Liver (tissue), 3 donors: Measurements from ENCODE around the gene IGDCC3.

Experiments
- ATF3 ChIP-seq: IDR thresholded peaks from 2 replicates; pipeline ENCODE4 v1.6.1; 2016; ENCODE audit warnings: antibody characterized with exemption
- CTCF ChIP-seq: fragments of 150-350 bp; IDR thresholded peaks from 2 replicates; pipeline ENCODE4 v1.5.1; 2017; ENCODE audit warnings: improper control_type of control experiment, low read depth, low read length; ENCODE audit not compliant: missing input control
- EGR1 ChIP-seq, 2 donors: IDR thresholded peaks; 2 replicates each; pipeline ENCODE4 v1.6.1; 2016 to 2018; ENCODE audit warnings: antibody characterized with exemption in 2 of 2, low read depth in 2 of 2
- FOXA1 ChIP-seq: IDR thresholded peaks from 2 replicates; pipeline ENCODE4 v1.6.1; 2016; ENCODE audit warnings: antibody characterized with exemption
- GABPA ChIP-seq, 2 donors: IDR thresholded peaks in 1 of 2; conservative IDR thresholded peaks in 1 of 2; 2 replicates each; pipeline ENCODE4 v1.6.1; 2016; ENCODE audit warnings: antibody characterized with exemption in 2 of 2, mild to moderate bottlenecking in 1 of 2, moderate library complexity in 1 of 2
- JUND ChIP-seq, 2 donors: IDR thresholded peaks; 2 replicates each; pipeline ENCODE4 v1.6.1; 2016; ENCODE audit warnings: antibody characterized with exemption in 2 of 2
- RAD21 ChIP-seq, 2 donors: IDR thresholded peaks; 2 replicates each; pipeline ENCODE4 v1.6.1; 2016; ENCODE audit warnings: antibody characterized with exemption in 2 of 2, mild to moderate bottlenecking in 2 of 2
- RXRA ChIP-seq, 2 donors: IDR thresholded peaks; 2 replicates each; pipeline ENCODE4 v1.6.1; 2017 to 2018; ENCODE audit warnings: antibody characterized with exemption in 2 of 2, mild to moderate bottlenecking in 1 of 2
- SP1 ChIP-seq: IDR thresholded peaks from 2 replicates; pipeline ENCODE4 v1.6.1; 2018; ENCODE audit warnings: antibody characterized with exemption, mild to moderate bottlenecking
- TAF1 ChIP-seq: conservative IDR thresholded peaks from 2 replicates; pipeline ENCODE4 v1.6.1; 2016; ENCODE audit warnings: antibody characterized with exemption, mild to moderate bottlenecking
- YY1 ChIP-seq: IDR thresholded peaks from 2 replicates; pipeline ENCODE4 v1.6.1; 2016; ENCODE audit warnings: antibody characterized with exemption, mild to moderate bottlenecking
- ZBTB33 ChIP-seq: IDR thresholded peaks from 2 replicates; pipeline ENCODE4 v1.6.1; 2016; ENCODE audit warnings: antibody characterized with exemption
- TF ChIP-seq, protein P1 (sequence below): IDR thresholded peaks from 2 replicates; pipeline ENCODE4 v1.6.1; 2016; ENCODE audit warnings: antibody characterized with exemption
- TF ChIP-seq, protein P2 (sequence below): IDR thresholded peaks from 2 replicates; pipeline ENCODE4 v1.6.1; 2016; ENCODE audit warnings: antibody characterized with exemption, mild to moderate bottlenecking
- donor health status: healthy.
- donor health status: healthy.

DNA sequence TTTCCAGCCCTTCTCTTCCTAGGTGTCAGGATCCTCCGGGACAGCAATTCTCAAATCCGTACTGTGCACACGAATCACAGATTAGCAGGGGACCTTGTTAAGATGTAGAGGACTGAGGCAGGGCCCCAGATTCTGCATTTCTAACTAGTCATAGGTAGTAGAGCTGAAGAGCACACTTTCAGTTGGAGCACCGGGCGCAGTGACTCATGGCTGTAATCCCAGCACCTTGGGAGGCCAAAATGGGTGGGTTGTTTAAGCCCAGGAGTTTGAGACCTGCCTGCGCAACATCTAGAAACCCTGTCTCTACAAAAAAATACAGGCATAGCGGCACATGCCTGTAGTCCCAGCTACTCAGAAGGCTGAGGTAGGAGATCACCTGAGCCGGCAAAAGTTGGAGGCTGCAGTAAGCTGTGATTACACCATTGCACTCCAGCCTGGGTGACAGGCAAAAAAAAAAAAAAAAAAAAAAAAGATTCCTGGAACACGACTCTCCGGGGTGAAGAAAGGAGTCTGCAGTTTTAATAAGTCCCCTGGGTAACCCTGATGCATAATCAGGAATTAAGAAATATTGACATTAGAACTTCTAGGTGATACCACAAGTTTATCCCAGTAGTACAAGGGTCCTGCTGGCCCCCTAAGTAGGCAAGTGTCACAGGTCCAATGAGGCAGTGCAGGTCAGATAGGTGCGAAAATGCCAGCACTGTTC is 21.4 kb upstream of the IGDCC3 start:
- no peak for TF ChIP-seq CTCF
- TF ChIP-seq YY1: no peak
- no peak for TF ChIP-seq GABPA (IDR thresholded peaks at IDR 0.05 in 1 of 2, conservative IDR thresholded peaks at IDR 0.05 in 1 of 2)
- TF ChIP-seq, protein P1, sequence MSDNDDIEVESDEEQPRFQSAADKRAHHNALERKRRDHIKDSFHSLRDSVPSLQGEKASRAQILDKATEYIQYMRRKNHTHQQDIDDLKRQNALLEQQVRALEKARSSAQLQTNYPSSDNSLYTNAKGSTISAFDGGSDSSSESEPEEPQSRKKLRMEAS: no peak
- no peak for TF ChIP-seq RAD21 (IDR thresholded peaks at IDR 0.05)
- no peak for TF ChIP-seq TAF1
- TF ChIP-seq FOXA1: no peak
- no peak for TF ChIP-seq SP1
- no peak for TF ChIP-seq ATF3
- no peak for TF ChIP-seq RXRA (IDR thresholded peaks at IDR 0.05)
- no peak for TF ChIP-seq EGR1 (IDR thresholded peaks at IDR 0.05; ENCODE audit: low read depth in 2 of 2)
- TF ChIP-seq ZBTB33: no peak
- TF ChIP-seq JUND (IDR thresholded peaks at IDR 0.05): no peak
- TF ChIP-seq, protein P2, sequence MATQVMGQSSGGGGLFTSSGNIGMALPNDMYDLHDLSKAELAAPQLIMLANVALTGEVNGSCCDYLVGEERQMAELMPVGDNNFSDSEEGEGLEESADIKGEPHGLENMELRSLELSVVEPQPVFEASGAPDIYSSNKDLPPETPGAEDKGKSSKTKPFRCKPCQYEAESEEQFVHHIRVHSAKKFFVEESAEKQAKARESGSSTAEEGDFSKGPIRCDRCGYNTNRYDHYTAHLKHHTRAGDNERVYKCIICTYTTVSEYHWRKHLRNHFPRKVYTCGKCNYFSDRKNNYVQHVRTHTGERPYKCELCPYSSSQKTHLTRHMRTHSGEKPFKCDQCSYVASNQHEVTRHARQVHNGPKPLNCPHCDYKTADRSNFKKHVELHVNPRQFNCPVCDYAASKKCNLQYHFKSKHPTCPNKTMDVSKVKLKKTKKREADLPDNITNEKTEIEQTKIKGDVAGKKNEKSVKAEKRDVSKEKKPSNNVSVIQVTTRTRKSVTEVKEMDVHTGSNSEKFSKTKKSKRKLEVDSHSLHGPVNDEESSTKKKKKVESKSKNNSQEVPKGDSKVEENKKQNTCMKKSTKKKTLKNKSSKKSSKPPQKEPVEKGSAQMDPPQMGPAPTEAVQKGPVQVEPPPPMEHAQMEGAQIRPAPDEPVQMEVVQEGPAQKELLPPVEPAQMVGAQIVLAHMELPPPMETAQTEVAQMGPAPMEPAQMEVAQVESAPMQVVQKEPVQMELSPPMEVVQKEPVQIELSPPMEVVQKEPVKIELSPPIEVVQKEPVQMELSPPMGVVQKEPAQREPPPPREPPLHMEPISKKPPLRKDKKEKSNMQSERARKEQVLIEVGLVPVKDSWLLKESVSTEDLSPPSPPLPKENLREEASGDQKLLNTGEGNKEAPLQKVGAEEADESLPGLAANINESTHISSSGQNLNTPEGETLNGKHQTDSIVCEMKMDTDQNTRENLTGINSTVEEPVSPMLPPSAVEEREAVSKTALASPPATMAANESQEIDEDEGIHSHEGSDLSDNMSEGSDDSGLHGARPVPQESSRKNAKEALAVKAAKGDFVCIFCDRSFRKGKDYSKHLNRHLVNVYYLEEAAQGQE: no peak
